Gastroesophageal sphincter (tissue), 4 donors: Measurements from ENCODE around the gene AKR7A2. TPM values are rescaled to one million over a fixed set of nuclear protein-coding genes. Genes with fewer than 3 reads are reported as not detected.

Experiments used
- ATAC-seq: fragments of 150-250 bp; one replicate; pipeline ENCODE4 v1.9.1; 2016; ENCODE audit warnings: mild to moderate bottlenecking, moderate library complexity
- H3K27ac ChIP-seq, 4 donors: fragments of 200-600 bp; sonication (generic) in 3 of 4; 1 replicate in 3 of 4; 2 replicates in 1 of 4; pipeline ENCODE4 v1.5.1; 2016 to 2019
- H3K27me3 ChIP-seq: fragments of 200-600 bp; sonication (generic); one replicate; pipeline ENCODE4 v1.5.1; 2019
- H3K36me3 ChIP-seq, 2 donors: fragments of 200-600 bp; sonication (generic); one replicate each; pipeline ENCODE4 v1.5.1; 2019; ENCODE audit warnings: control low read depth in 1 of 2
- H3K4me1 ChIP-seq, 3 donors: fragments of 200-600 bp; sonication (generic); 1 replicate in 2 of 3; 2 replicates in 1 of 3; pipeline ENCODE4 v1.5.1; 2016 to 2019; ENCODE audit warnings: control low read depth in 2 of 3
- H3K4me3 ChIP-seq, 2 donors: fragments of 200-600 bp; sonication (generic); one replicate each; pipeline ENCODE4 v1.5.1; 2019; ENCODE audit warnings: mild to moderate bottlenecking in 1 of 2, moderate library complexity in 1 of 2
- H3K9me3 ChIP-seq, 3 donors: fragments of 200-600 bp; sonication (generic); one replicate each; pipeline ENCODE4 v1.5.1; 2017 to 2019; ENCODE audit warnings: control low read depth in 2 of 3
- CTCF ChIP-seq, 4 experiments: fragments of 200-600 bp in 2 of 4; fragments of 450-650 bp in 2 of 4; sonication (generic) in 1 of 4; IDR thresholded peaks; one replicate each; pipeline ENCODE4 v1.5.1; 2017 to 2019; ENCODE audit warnings: antibody characterized with exemption in 4 of 4, mild to moderate bottlenecking in 2 of 4, moderate library complexity in 2 of 4
- EP300 ChIP-seq: sonication (generic); formaldehyde crosslinking; IDR thresholded peaks from one replicate; pipeline ENCODE4 v1.6.1; 2017; ENCODE audit warnings: antibody characterized with exemption, mild to moderate bottlenecking
- POLR2A ChIP-seq, 2 donors: fragments of 450-650 bp; IDR thresholded peaks; one replicate each; pipeline ENCODE4 v1.6.1; 2017; ENCODE audit warnings: antibody characterized with exemption in 2 of 2, mild to moderate bottlenecking in 2 of 2, moderate library complexity in 1 of 2
- POLR2AphosphoS5 ChIP-seq: sonication (generic); formaldehyde crosslinking; IDR thresholded peaks from one replicate; pipeline ENCODE4 v1.6.1; 2017; ENCODE audit warnings: antibody characterized with exemption
- WGBS, 2 donors: methylation state at CpG; one replicate each; pipeline ENCODE4 v1.1.5; 2018; ENCODE audit warnings: low coverage in 1 of 2; 5-methylcytosine and 5-hydroxymethylcytosine counted together
- total RNA-seq, 4 donors: library from RNA; depleted of rRNA; stranded (reverse); fragments of >200 nt; gene quantifications; one replicate each; pipeline ENCODE4 v1.1.0, GENCODE V29; 2016

The AKR7A2 gene
- total RNA-seq, 4 donors from 2014 or later = 58.2 to 77.2 (median 63.7) TPM

- no peaks in the 10 kb centered on the region for H3K4me1 ChIP-seq
- 87% methylated on average over 3 of the region's 14 CpGs; no CpG with 5 or more reads in 1 of the 2 donors for WGBS, 2 donors
Measured at GRCh38 chr1:19330449-19331135, 18.6 kb upstream of the AKR7A2 start.

GRCh38 chr1:19329611-19330010 is 17.7 kb upstream of the AKR7A2 start:
- H3K27me3 ChIP-seq = no peaks in the 10 kb centered on the region
- H3K4me1 ChIP-seq = no peaks in the 10 kb centered on the region
- no peak for ATAC-seq
- WGBS, 2 donors = 95 to 100% methylated on average over 2 to 3 of the region's 5 CpGs
- TF ChIP-seq CTCF (IDR thresholded peaks at IDR 0.05) (no peak), EP300 (no peak), POLR2A (IDR thresholded peaks at IDR 0.05) (no peak), POLR2AphosphoS5 (no peak)
- no peak overlapping the region for H3K27ac ChIP-seq
- no peaks in the 10 kb centered on the region for H3K9me3 ChIP-seq
- H3K36me3 ChIP-seq = peaks cover 0 to 75% of the 10 kb centered on the region in 2 donors
- H3K4me3 ChIP-seq = no peak overlapping the region

More at GRCh38 chr1:19330449-19331135, 18.6 kb upstream of the AKR7A2 start:
- H3K27ac ChIP-seq = no peak overlapping the region
- peaks cover 0 to 65% of the 10 kb centered on the region in 2 donors for H3K36me3 ChIP-seq
- no peaks in the 10 kb centered on the region for H3K9me3 ChIP-seq
- no peak for TF ChIP-seq POLR2A (IDR thresholded peaks at IDR 0.05)
- no peak for TF ChIP-seq POLR2AphosphoS5
- no peak for TF ChIP-seq EP300
- no peak for TF ChIP-seq CTCF (IDR thresholded peaks at IDR 0.05)
- no peak overlapping the region for H3K4me3 ChIP-seq
- ATAC-seq = no peak
- H3K27me3 ChIP-seq = no peaks in the 10 kb centered on the region

- Histone ChIP-seq H3K4me3 (no peak overlapping the region), H3K36me3 (peaks cover 0 to 79% of the 10 kb centered on the region in 2 donors), H3K4me1 (no peaks in the 10 kb centered on the region), H3K27me3 (no peaks in the 10 kb centered on the region), H3K27ac (no peak overlapping the region), H3K9me3 (no peaks in the 10 kb centered on the region)
- ATAC-seq = no peak
- no peak for TF ChIP-seq POLR2AphosphoS5
- TF ChIP-seq EP300 = no peak
- no peak for TF ChIP-seq POLR2A (IDR thresholded peaks at IDR 0.05)
- no peak for TF ChIP-seq CTCF (IDR thresholded peaks at IDR 0.05)
- WGBS, 2 donors = 79 to 90% methylated on average over 4 to 8 of the region's 13 CpGs
Measured at GRCh38 chr1:19329188-19329587, 17.2 kb upstream of the AKR7A2 start.

- 83% methylated on average over 3 of the region's 18 CpGs; no CpG with 5 or more reads in 1 of the 2 donors for WGBS, 2 donors
- Histone ChIP-seq H3K27me3 (no peaks in the 10 kb centered on the region), H3K4me3 (no peak overlapping the region), H3K36me3 (peaks cover 0 to 86% of the 10 kb centered on the region in 2 donors), H3K9me3 (no peaks in the 10 kb centered on the region), H3K4me1 (no peaks in the 10 kb centered on the region), H3K27ac (no peak overlapping the region)
- TF ChIP-seq EP300 = no peak
- TF ChIP-seq POLR2A (IDR thresholded peaks at IDR 0.05) = no peak
- TF ChIP-seq POLR2AphosphoS5 = no peak
- TF ChIP-seq CTCF (IDR thresholded peaks at IDR 0.05) = no peak
- ATAC-seq = no peak
Measured at GRCh38 chr1:19328486-19328885, 16.5 kb upstream of the AKR7A2 start.

GRCh38 chr1:19327736-19328135 is 15.8 kb upstream of the AKR7A2 start:
- ATAC-seq = no peak
- no peaks in the 10 kb centered on the region for H3K4me1 ChIP-seq
- no peak overlapping the region for H3K4me3 ChIP-seq
- H3K27ac ChIP-seq = no peak overlapping the region
- H3K9me3 ChIP-seq = no peaks in the 10 kb centered on the region
- TF ChIP-seq POLR2AphosphoS5 (no peak), POLR2A (IDR thresholded peaks at IDR 0.05) (no peak), EP300 (no peak), CTCF (IDR thresholded peaks at IDR 0.05) (no peak)
- no peaks in the 10 kb centered on the region for H3K27me3 ChIP-seq
- peaks cover 0 to 93% of the 10 kb centered on the region in 2 donors for H3K36me3 ChIP-seq
- 81% methylated on average over 3 of the region's 9 CpGs; no CpG with 5 or more reads in 1 of the 2 donors for WGBS, 2 donors
